Measurements from ENCODE around the gene ARAP1.
"Not testable (repeated sequence)": the region's sequence is repeated elsewhere in the genome, so short reads cannot be mapped to it uniquely, and the experiment has no call there.

ARAP1 gene

DNA sequence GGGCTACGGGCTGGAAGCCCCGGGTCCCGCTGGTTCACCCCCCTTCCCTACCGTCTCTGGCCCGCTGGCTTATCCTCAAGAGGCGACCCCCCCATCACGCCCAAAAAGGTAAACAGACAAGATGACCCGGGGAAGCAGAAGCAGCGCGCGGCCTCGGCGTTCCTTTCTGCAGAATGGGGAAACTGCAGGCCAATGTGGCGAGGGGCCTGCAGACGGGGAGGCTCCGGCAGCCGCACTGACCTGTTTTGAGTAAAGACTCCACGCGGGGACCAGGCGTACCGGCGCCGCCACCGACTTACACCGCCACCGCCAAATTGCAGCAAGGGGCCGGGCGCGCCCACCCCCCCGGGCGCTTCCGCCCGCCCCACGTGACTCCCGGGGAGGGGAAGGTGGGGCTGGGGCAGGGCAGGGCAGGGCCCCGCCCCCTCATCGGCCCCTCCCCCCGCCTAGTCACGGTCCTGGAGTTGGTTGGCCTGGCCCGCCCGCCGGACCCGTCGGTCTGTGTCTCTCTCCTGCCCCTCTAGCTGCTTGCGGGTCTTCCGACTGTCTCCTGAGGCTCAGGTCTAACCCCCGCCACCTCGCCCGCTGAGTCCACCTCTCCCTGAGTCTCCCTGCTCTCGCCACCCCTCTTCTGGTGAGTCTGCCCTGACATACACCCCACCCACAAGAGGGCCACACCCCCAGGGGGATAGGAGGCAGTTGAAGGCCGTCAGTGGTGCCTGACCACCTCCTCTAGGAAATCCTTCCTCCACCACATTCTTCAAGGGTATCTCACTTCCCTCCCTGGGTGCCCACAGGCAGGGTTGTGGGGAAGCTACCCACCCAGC, at the start of gene ARAP1:
Gene ARAP1 (minus strand): TSS at position 321 of the 827 bp plus-strand sequence. CDS start 25,280 bp downstream, outside the sequence.
- DNase-seq (ENCODE audit: low read depth) = peak; percentile 97

- DNase-seq (ENCODE audit: low read depth) = no peak
Observed at GRCh38 chr11:72799441-72799840, 47.2 kb upstream of the ARAP1 start.

DNA sequence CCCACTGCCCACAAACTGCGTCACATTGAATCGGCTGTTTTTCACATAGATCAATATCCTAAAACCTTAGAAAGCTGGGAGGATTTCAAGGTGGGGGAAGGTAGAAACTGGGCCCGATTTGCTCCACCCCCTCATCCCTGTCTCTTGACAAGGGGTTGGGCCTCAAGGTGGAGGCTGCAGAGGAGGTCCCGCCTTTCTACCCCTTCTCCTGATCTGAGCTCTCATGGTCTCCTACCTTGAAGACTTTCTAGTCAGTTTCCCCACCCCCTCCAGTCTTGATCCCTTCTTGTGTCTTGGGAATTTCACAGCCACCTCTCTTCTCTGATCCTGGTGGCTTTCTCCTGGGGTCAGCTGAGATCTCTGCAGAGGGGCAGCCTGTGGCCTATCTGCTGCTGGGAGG, 46.2 kb upstream of the ARAP1 start:
- DNase-seq (ENCODE audit: low read depth) = no peak

DNA sequence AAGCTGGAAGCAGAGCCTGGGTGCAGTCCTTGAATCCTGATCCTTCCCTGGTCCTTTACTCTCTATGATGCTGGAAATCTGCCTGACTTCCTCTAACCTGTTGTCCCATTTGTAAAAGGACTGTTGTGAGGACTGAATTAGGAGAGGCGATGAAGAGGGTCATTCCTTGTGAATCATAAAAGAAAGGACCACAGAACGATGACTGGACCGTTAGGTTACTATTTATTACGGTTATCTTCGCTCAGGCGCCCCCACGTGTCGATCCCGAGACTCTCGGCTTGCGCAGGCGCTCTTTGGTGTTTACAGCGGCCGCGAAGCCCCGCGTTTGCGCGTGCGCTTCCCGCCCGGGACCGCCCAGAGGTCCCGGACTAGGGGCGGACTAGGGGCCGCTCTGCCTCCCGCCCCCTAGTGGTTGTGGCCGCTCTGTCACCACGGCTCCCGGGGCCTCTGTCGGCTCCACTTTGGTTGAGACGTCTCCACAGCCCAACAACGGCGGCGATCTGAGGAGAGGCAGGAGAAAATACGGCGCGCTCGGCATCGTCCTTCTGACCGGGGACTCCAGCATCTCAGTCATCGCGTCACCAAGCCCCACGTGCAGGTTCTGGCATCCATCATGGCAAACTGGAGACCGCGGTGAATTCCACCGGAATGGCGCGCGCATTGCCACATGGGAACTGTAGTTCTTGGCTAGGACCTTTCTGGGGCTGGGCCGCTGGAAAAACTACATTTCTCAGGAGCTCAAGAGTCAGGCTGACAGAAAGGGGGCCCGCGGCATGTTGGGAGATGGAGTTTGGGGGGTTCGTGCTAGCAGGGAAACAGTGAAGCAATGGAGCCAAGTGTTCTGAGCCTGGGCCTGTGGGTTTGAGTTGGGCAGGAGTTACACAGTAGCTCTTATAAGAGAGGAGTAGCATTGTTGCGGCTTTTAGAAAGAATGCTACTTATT, 41.5 kb upstream of the ARAP1 start, which contains the start of gene STARD10:
Gene STARD10 (minus strand): TSS at position 623 of the 943 bp plus-strand sequence. CDS start 12,866 bp downstream, outside the sequence.
- DNase-seq (ENCODE audit: low read depth) = peak; percentile 97

- DNase-seq (ENCODE audit: low read depth) = no peak
Observed at GRCh38 chr11:72793076-72793424, 40.8 kb upstream of the ARAP1 start.

DNA sequence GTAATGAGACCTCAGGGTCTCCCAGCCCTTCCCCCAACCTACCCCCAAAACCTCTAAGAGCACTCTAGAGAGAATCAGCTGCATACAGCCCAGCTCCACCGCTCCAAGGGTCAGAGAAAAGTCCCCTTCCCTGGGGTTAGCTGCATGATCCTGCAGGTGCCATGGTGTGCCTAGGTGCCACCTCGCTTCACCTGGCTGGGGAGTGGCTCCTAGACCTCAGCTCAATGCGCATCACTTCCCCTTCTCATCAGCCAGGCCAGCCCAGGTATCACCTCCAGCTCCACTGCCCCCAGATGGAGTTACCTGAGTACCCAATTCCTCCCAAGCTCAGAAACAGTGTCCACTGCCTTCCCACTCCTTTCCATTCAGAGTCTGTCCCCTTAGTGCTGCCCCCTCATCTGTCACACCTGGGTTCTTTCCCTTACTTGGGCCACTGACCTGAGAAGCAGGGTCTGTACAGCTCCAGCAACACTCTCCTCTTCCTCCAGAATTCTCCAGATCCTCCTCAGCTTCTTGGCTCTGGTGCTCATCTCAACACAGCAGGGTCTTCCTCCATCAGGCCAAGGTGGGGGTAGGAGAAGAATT, 40.3 kb upstream of the ARAP1 start:
- no peak for DNase-seq (ENCODE audit: low read depth)

DNA sequence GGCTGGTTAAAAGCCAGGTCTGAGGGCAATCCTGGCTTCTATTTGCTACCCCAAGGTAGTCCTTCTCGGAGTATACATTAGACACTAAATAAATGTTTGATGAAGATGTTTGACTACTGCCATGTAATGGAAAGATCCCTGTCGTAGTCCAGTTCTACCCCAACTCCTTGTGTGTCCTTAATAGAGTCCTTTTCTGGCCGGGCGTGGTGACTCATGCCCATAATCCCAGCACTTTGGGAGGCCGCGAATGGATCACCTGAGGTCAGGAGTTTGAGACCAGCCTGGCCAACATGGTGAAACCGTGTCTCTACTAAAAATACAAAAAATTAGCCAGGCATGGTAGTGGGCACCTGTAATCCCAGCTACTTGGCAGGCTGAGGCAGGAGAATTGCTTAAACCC, 39.0 kb upstream of the ARAP1 start:
- DNase-seq (ENCODE audit: low read depth) = not testable (repeated sequence)

GRCh38 chr11:72789493-72790131, 37.4 kb upstream of the ARAP1 start:
- peak; percentile 35 for DNase-seq (ENCODE audit: low read depth)

DNA sequence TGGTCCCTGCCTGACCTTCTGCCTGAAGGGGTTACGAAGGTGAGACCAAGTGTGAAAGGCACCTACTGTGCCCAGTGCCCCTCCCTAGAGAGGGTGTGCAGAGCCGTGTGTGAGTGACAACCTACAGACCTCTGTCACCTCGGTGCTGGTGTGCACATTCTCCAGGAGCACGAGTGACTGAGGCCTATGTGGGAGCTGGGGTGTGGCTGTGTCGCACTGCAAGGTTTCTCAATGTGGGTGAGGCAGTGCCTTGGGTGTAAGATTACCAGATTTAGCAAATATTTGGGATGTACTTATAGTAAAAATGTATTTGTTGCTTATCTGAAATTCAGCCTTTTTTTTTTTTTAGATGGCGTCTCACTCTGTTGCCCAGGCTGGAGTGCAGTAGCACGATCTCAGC, 36.0 kb upstream of the ARAP1 start:
- DNase-seq (ENCODE audit: low read depth) = no peak

- DNase-seq (ENCODE audit: low read depth) = peak; percentile 18
Observed at GRCh38 chr11:72787216-72788104, 35.3 kb upstream of the ARAP1 start.

- no peak for DNase-seq (ENCODE audit: low read depth)
Observed at GRCh38 chr11:72786305-72787215, 34.4 kb upstream of the ARAP1 start.

GRCh38 chr11:72784662-72785061, 32.5 kb upstream of the ARAP1 start:
- no peak for DNase-seq (ENCODE audit: low read depth)

GRCh38 chr11:72783144-72783905, 31.1 kb upstream of the ARAP1 start:
- no peak for DNase-seq (ENCODE audit: low read depth)

- DNase-seq (ENCODE audit: low read depth) = no peak
Observed at GRCh38 chr11:72782081-72782920, 30.1 kb upstream of the ARAP1 start.

DNA sequence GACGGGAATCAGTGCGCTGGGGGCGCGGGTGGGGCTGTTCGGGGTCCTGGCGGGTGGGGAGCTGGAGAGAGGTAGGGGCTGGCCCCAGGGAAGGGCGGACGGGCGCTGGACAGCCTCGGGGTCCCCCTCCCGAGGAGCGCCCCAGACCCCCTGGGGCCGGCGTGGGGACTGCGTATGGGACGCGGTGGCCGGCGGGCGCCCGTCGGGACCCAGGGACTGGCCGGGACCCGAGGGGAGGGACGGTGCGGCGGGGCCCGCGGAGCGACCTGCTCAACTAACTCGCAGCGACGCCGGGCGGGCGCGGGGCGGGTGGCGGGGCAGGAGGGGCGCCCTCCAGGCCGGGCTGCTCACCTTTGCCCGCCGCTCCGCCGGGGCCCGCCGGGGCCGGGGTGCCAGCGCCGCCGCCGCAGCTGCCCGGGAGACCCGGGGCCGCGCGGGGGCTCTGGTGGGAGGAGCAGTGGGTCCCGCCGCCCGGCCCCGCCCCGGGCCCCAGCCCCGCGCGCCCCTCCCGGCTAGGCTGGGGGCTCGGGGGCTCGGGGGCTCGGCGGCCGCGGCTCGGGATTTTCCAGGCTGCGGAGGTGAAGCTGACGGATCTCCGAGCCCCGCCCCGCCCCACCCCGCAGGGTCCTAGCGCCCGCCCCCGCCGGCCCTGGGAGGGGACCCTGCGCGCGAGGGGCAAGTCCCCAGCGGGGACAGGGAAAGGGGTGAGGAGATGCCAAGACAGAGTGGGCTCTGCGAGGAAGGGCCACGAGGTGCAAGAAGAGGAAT, 29.3 kb upstream of the ARAP1 start:
- DNase-seq (ENCODE audit: low read depth) = peak; percentile 22

- DNase-seq (ENCODE audit: low read depth) = no peak
Observed at GRCh38 chr11:72781063-72781312, 28.8 kb upstream of the ARAP1 start.

- no peak for DNase-seq (ENCODE audit: low read depth)
Observed at GRCh38 chr11:72780296-72781062, 28.3 kb upstream of the ARAP1 start.

Data from ELR (cell line).